ENCODE results near the gene GIPC1.

DNA sequence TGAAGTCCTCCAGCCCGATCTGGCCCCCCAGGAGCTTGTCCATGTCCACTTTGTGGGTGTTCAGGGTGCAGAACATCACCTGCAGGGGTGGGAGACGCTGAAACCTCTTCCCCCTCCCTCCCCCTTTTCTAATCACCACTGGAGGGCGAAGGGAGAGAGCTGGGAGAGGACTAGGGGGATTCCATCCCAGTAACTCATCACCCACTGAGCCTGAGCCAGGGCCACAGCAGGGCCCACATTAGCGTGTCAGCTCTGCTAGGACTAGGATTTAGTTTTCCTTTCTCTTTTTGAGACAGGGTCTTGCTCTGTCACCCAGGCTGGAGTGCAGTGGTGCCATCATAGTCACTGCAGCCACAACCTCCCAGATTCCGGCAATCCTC lies 15.2 kb downstream of the GIPC1 start:
- TF ChIP-seq CTCF (conservative IDR thresholded peaks at IDR 0.05; ENCODE audit: low read depth, low read length) (no peak), EZH2 (IDR thresholded peaks at IDR 0.05; ENCODE audit: borderline replicate concordance, low read depth, low read length, poor library complexity, severe bottlenecking) (no peak)

Data from A673 (cell line).